HCT116 (cell line): Measurements from ENCODE around the gene PPP1R14B. TPM values are rescaled to one million over a fixed set of nuclear protein-coding genes. Genes with fewer than 3 reads are reported as not detected.

Experiments
- ATAC-seq: fragments of 200-7000 bp; cut with Tn5 transposase; 2 replicates; pipeline ENCODE4 v1.9.1; 2020; ENCODE audit warnings: mild to moderate bottlenecking, moderate library complexity
- BruUV-seq: library from RNA; stranded (reverse); fragments of 400-500 nt; replicated peaks from 2 replicates; lab custom pipeline; 2021; lab: Mats Ljungman, UMichigan
- CTCF ChIA-PET: fragments of 300-600 bp; sonication (Branson Sonifier 250); formaldehyde crosslinking; loops from one replicate; lab custom pipeline; 2021; ENCODE audit warnings: antibody characterized with exemption; lab: Charles Lee
- POLR2A ChIA-PET: fragments of 300-600, 350-600 bp; sonication (Branson Sonifier 250); formaldehyde crosslinking; loops from one replicate; lab custom pipeline; 2021; ENCODE audit warnings: antibody characterized with exemption; lab: Charles Lee
- RAD21 ChIA-PET, 2 experiments: fragments of 300-600 bp; sonication (Branson Sonifier 250); formaldehyde crosslinking; loops; one replicate each; lab custom pipeline; 2023; ENCODE audit warnings: low total read pairs in 2 of 2; ENCODE audit not compliant: uncharacterized antibody in 2 of 2, unreplicated experiment in 2 of 2, low non-redundant PET in 1 of 2; lab: Charles Lee
- DNase-seq: peaks from one replicate; pipeline ENCODE4 v3.0.0-alpha.2; 2010; ENCODE audit warnings: low read depth, low spot score
- H2AFZ ChIP-seq: fragments of 200-600 bp; shearing (Covaris generic), sonication (generic); 2 replicates; pipeline ENCODE4 v1.6.1; 2017; ENCODE audit warnings: low read depth, mixed run types, mixed read lengths, antibody characterized with exemption, low read length; ENCODE audit not compliant: poor library complexity, severe bottlenecking
- H3K27ac ChIP-seq: 2 replicates; pipeline ENCODE4 v1.5.1; 2012; ENCODE audit warnings: low read depth, low read length
- H3K27me3 ChIP-seq: fragments of 200-600 bp; sonication (generic); 2 replicates; pipeline ENCODE4 v1.6.1; 2016; ENCODE audit warnings: mixed run types, low read length, mixed read lengths; ENCODE audit not compliant: insufficient read depth
- H3K36me3 ChIP-seq, 2 experiments: fragments of 200-500 bp in 1 of 2; fragments of 200-600 bp in 1 of 2; sonication (Bioruptor generic) in 1 of 2; sonication (generic) in 1 of 2; 2 replicates each; pipeline versions ENCODE4 v1.5.1 to v1.6.1; 2014 to 2016; ENCODE audit warnings: low read length in 2 of 2, inconsistent platforms in 1 of 2, mixed read lengths in 1 of 2, mixed run types in 1 of 2; ENCODE audit not compliant: insufficient read depth in 2 of 2, control insufficient read depth in 1 of 2
- H3K4me1 ChIP-seq, 2 experiments: fragments of 200-600 bp in 1 of 2; sonication (generic) in 1 of 2; 2 replicates each; pipeline versions ENCODE4 v1.5.1 to v1.6.1; 2012 to 2017; ENCODE audit warnings: low read length in 2 of 2, inconsistent platforms in 1 of 2, mild to moderate bottlenecking in 1 of 2, mixed read lengths in 1 of 2, mixed run types in 1 of 2, moderate library complexity in 1 of 2; ENCODE audit not compliant: insufficient read depth in 2 of 2, control insufficient read depth in 1 of 2
- H3K4me2 ChIP-seq: fragments of 200-600 bp; sonication (generic); 2 replicates; pipeline ENCODE4 v1.6.1; 2017; ENCODE audit warnings: mixed run types, low read length, mixed read lengths
- H3K4me3 ChIP-seq, 2 experiments: fragments of 200-600 bp in 1 of 2; sonication (generic) in 1 of 2; replicated peaks in 1 of 2; 2 replicates each; pipeline ENCODE4 v1.5.1; 2011 to 2016; ENCODE audit warnings: low read length in 2 of 2, control low read depth in 1 of 2, low read depth in 1 of 2, mild to moderate bottlenecking in 1 of 2, mixed read lengths in 1 of 2, mixed run types in 1 of 2
- H3K79me2 ChIP-seq: fragments of 200-600 bp; sonication (generic); 2 replicates; pipeline ENCODE4 v1.6.1; 2017; ENCODE audit warnings: mild to moderate bottlenecking, mixed run types, low read length, moderate library complexity, mixed read lengths; ENCODE audit not compliant: insufficient read depth
- H3K9ac ChIP-seq: fragments of 200-600 bp; sonication (generic); 2 replicates; pipeline ENCODE4 v1.6.1; 2016; ENCODE audit warnings: low read length, mixed read lengths
- H3K9me2 ChIP-seq: fragments of 200-600 bp; sonication (generic), shearing (Covaris generic); 2 replicates; pipeline ENCODE4 v1.6.1; 2017; ENCODE audit warnings: mixed run types, mild to moderate bottlenecking, moderate library complexity; ENCODE audit not compliant: insufficient read depth
- H3K9me3 ChIP-seq, 2 experiments: fragments of 200-500 bp in 1 of 2; fragments of 200-600 bp in 1 of 2; sonication (Bioruptor generic) in 1 of 2; sonication (generic) in 1 of 2; 2 replicates each; pipeline ENCODE4 v1.6.1; 2014 to 2017; ENCODE audit warnings: low read length in 2 of 2, mixed read lengths in 2 of 2, inconsistent platforms in 1 of 2, low read depth in 1 of 2, mild to moderate bottlenecking in 1 of 2, mixed run types in 1 of 2, moderate library complexity in 1 of 2; ENCODE audit not compliant: control insufficient read depth in 1 of 2, insufficient read depth in 1 of 2
- H4K20me1 ChIP-seq: fragments of 200-600 bp; sonication (generic), shearing (Covaris generic); 2 replicates; pipeline ENCODE4 v1.6.1; 2017; ENCODE audit warnings: mixed run types, mild to moderate bottlenecking, moderate library complexity; ENCODE audit not compliant: insufficient read depth
- CBX3 ChIP-seq: IDR thresholded peaks from 2 replicates; pipeline ENCODE4 v1.6.1; 2012; ENCODE audit warnings: low read depth
- CEBPB ChIP-seq: IDR thresholded peaks from 2 replicates; pipeline ENCODE4 v1.6.1; 2012; ENCODE audit warnings: low read depth
- ELF1 ChIP-seq: IDR thresholded peaks from 2 replicates; pipeline ENCODE4 v1.6.1; 2012; ENCODE audit warnings: low read depth, borderline replicate concordance
- EZH2phosphoT487 ChIP-seq: fragments of 200-600 bp; IDR thresholded peaks from 2 replicates; pipeline ENCODE4 v1.6.1; 2018; ENCODE audit warnings: antibody characterized with exemption, borderline replicate concordance
- FOSL1 ChIP-seq: IDR thresholded peaks from 2 replicates; pipeline ENCODE4 v1.6.1; 2012; ENCODE audit warnings: low read depth
- POLR2A ChIP-seq: IDR thresholded peaks from 2 replicates; pipeline ENCODE4 v1.7.0; 2011; ENCODE audit warnings: borderline replicate concordance; ENCODE audit not compliant: insufficient read depth, insufficient read length; ENCODE audit errors: extremely low read depth
- RAD21 ChIP-seq: IDR thresholded peaks from 2 replicates; pipeline ENCODE4 v1.6.1; 2012; ENCODE audit warnings: low read depth, mild to moderate bottlenecking
- SRF ChIP-seq: IDR thresholded peaks from 2 replicates; pipeline ENCODE4 v1.6.1; 2012; ENCODE audit warnings: low read depth
- ZFX ChIP-seq: fragments of 450-650 bp; IDR thresholded peaks from 2 replicates; pipeline ENCODE4 v1.6.1; 2017
- intact Hi-C: fragments of 100-400 bp; cut with micrococcal nuclease; formaldehyde crosslinking; loops from 2 replicates; pipeline ENCODE4 v1.10.0; 2022
- total RNA-seq: library from RNA; stranded (reverse); gene quantifications from one replicate; pipeline ENCODE4 v1.2.1, GENCODE V29; 2021; ENCODE audit not compliant: unreplicated experiment
- TF ChIP-seq, protein P1 (sequence below), 3 experiments: fragments of 200-600 bp in 1 of 3; sonication (generic) in 1 of 3; IDR thresholded peaks in 2 of 3; conservative IDR thresholded peaks in 1 of 3; 2 replicates each; pipeline ENCODE4 v1.5.1; 2012 to 2017; ENCODE audit warnings: low read depth in 2 of 3, low read length in 2 of 3, antibody characterized with exemption in 1 of 3, borderline replicate concordance in 1 of 3, control low read depth in 1 of 3, mild to moderate bottlenecking in 1 of 3, mixed read lengths in 1 of 3, mixed run types in 1 of 3, moderate library complexity in 1 of 3; ENCODE audit not compliant: insufficient read depth in 1 of 3
- TF ChIP-seq, protein P2 (sequence below): IDR thresholded peaks from 2 replicates; pipeline ENCODE4 v1.6.1; 2011; ENCODE audit warnings: mild to moderate bottlenecking, low read length, moderate library complexity; ENCODE audit not compliant: insufficient replicate concordance; ENCODE audit errors: extremely low read depth
- TF ChIP-seq, protein P3 (sequence below): IDR thresholded peaks from 2 replicates; pipeline ENCODE4 v1.6.1; 2012; ENCODE audit warnings: low read depth

PPP1R14B gene
- total RNA-seq, 1 experiment from 2014 or later: 332 TPM

DNA sequence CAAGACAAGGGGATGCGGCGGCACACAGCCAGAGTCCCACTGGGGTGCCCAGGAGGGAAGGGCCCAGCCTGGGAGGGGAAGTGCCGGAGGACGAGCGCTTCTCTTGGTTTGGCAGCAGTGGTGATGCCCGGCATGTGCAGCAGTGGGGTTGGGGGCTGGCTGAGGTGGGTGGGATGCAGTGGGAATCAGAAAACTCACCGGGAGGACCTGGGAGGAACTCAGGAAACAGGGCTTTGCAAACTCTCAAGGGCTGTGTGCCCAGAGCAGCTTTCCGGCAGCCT, 37.2 kb downstream of the PPP1R14B start:
- Histone ChIP-seq H3K9ac (no peak overlapping the region), H3K4me2 (no peak overlapping the region), H3K27me3 (no peaks in the 10 kb centered on the region), H2AFZ (no peak overlapping the region), H3K27ac (no peak overlapping the region), H3K79me2 (no peaks in the 10 kb centered on the region), H3K9me2 (no peaks in the 10 kb centered on the region)
- RAD21 ChIA-PET: no interaction called here
- BruUV-seq: no TSS peak
- no peak for TF ChIP-seq ELF1
- TF ChIP-seq, all 23 proteins: peak for 0
- POLR2A ChIA-PET: no interaction called here
- CTCF ChIA-PET: no interaction called here
- Histone ChIP-seq H3K36me3 (peaks cover 12 to 13% of the 10 kb centered on the region in 2 experiments), H3K4me3 (no peak overlapping the region), H3K4me1 (peaks cover 0 to 2% of the 10 kb centered on the region in 2 experiments; a peak in 1 of 4 replicates), H3K9me3 (no peaks in the 10 kb centered on the region), H4K20me1 (no peaks in the 10 kb centered on the region)
- ATAC-seq (no peak), DNase-seq (no peak)
- intact Hi-C loops: no loop called here

DNA sequence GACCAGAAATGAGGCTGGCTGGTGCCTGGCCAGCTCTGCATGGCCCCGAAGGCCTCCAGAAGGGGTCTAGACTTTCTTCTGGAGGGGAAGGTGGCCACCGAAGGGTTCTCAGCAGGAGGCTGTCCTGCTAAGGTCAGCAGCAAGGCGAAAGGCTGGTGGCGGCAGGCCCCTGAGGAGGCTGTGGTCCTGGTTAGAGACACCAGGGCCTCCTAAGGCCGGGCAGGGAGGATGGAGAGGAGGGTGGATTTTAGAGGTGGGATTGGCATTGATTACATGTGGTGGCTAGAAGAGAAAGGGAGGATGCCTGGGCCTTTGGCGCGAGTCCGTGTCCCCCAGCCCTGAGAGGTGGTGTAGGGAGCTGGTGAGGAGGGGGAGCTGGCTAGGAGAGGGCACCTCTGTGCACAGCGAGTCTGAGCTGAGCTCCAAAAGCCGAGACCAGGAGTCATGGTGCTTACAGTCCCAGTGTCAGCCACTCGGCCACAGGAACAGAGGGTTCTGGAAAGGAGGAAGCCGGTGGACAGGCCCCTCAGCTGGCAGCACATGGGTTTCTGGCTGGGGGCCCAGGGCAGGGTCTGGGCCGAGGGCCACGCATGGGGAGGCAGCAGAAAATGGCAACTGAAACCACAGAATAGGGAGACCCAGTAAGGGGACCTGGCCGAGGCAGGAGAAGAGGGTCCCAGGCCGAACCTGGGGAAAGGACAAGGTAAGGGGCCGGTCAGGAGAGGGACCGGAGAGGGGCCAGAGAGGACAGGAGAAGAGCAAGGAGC, 37.8 kb downstream of the PPP1R14B start:
- H2AFZ ChIP-seq: no peak overlapping the region
- H3K27me3 ChIP-seq: no peaks in the 10 kb centered on the region
- BruUV-seq: no TSS peak
- peaks cover 4% of the 10 kb centered on the region; the same call in 1 of the 2 replicates for H3K79me2 ChIP-seq
- H3K4me2 ChIP-seq: no peak overlapping the region
- TF ChIP-seq ELF1: no peak
- no peak for TF ChIP-seq RAD21
- TF ChIP-seq SRF: no peak
- TF ChIP-seq CBX3: no peak
- TF ChIP-seq POLR2A: no peak
- no peak for TF ChIP-seq ZFX
- TF ChIP-seq CEBPB: no peak
- TF ChIP-seq FOSL1: no peak
- no peak for TF ChIP-seq EZH2phosphoT487
- TF ChIP-seq, protein P1, sequence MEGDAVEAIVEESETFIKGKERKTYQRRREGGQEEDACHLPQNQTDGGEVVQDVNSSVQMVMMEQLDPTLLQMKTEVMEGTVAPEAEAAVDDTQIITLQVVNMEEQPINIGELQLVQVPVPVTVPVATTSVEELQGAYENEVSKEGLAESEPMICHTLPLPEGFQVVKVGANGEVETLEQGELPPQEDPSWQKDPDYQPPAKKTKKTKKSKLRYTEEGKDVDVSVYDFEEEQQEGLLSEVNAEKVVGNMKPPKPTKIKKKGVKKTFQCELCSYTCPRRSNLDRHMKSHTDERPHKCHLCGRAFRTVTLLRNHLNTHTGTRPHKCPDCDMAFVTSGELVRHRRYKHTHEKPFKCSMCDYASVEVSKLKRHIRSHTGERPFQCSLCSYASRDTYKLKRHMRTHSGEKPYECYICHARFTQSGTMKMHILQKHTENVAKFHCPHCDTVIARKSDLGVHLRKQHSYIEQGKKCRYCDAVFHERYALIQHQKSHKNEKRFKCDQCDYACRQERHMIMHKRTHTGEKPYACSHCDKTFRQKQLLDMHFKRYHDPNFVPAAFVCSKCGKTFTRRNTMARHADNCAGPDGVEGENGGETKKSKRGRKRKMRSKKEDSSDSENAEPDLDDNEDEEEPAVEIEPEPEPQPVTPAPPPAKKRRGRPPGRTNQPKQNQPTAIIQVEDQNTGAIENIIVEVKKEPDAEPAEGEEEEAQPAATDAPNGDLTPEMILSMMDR (IDR thresholded peaks at IDR 0.05 in 2 of 3, conservative IDR thresholded peaks at IDR 0.05 in 1 of 3; ENCODE audit: borderline replicate concordance in 1 of 3, insufficient read depth in 1 of 3, low read depth in 2 of 3, low read length in 2 of 3): no peak
- TF ChIP-seq, protein P2, sequence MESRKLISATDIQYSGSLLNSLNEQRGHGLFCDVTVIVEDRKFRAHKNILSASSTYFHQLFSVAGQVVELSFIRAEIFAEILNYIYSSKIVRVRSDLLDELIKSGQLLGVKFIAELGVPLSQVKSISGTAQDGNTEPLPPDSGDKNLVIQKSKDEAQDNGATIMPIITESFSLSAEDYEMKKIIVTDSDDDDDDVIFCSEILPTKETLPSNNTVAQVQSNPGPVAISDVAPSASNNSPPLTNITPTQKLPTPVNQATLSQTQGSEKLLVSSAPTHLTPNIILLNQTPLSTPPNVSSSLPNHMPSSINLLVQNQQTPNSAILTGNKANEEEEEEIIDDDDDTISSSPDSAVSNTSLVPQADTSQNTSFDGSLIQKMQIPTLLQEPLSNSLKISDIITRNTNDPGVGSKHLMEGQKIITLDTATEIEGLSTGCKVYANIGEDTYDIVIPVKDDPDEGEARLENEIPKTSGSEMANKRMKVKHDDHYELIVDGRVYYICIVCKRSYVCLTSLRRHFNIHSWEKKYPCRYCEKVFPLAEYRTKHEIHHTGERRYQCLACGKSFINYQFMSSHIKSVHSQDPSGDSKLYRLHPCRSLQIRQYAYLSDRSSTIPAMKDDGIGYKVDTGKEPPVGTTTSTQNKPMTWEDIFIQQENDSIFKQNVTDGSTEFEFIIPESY: no peak
- TF ChIP-seq, protein P3, sequence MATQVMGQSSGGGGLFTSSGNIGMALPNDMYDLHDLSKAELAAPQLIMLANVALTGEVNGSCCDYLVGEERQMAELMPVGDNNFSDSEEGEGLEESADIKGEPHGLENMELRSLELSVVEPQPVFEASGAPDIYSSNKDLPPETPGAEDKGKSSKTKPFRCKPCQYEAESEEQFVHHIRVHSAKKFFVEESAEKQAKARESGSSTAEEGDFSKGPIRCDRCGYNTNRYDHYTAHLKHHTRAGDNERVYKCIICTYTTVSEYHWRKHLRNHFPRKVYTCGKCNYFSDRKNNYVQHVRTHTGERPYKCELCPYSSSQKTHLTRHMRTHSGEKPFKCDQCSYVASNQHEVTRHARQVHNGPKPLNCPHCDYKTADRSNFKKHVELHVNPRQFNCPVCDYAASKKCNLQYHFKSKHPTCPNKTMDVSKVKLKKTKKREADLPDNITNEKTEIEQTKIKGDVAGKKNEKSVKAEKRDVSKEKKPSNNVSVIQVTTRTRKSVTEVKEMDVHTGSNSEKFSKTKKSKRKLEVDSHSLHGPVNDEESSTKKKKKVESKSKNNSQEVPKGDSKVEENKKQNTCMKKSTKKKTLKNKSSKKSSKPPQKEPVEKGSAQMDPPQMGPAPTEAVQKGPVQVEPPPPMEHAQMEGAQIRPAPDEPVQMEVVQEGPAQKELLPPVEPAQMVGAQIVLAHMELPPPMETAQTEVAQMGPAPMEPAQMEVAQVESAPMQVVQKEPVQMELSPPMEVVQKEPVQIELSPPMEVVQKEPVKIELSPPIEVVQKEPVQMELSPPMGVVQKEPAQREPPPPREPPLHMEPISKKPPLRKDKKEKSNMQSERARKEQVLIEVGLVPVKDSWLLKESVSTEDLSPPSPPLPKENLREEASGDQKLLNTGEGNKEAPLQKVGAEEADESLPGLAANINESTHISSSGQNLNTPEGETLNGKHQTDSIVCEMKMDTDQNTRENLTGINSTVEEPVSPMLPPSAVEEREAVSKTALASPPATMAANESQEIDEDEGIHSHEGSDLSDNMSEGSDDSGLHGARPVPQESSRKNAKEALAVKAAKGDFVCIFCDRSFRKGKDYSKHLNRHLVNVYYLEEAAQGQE: no peak
- intact Hi-C loops: no loop called here
- peaks cover 14 to 16% of the 10 kb centered on the region in 2 experiments for H3K36me3 ChIP-seq
- CTCF ChIA-PET: no interaction called here
- H3K9me3 ChIP-seq: no peaks in the 10 kb centered on the region
- RAD21 ChIA-PET: no interaction called here
- H3K9ac ChIP-seq: no peak overlapping the region
- H3K9me2 ChIP-seq: no peaks in the 10 kb centered on the region
- no peak overlapping the region for H3K4me3 ChIP-seq
- POLR2A ChIA-PET: no interaction called here
- no peak for DNase-seq
- peaks cover 0 to 7% of the 10 kb centered on the region in 2 experiments; a peak in 1 of 4 replicates for H3K4me1 ChIP-seq
- no peaks in the 10 kb centered on the region for H4K20me1 ChIP-seq
- ATAC-seq: no peak
- H3K27ac ChIP-seq: no peak overlapping the region
